GM18508 (cell line): ENCODE results near the gene B3GALT4.

Source experiments
- ATAC-seq: cut with Tn5 transposase; IDR thresholded peaks from one replicate; pipeline ENCODE4 v1.9.1; 2021; ENCODE audit warnings: moderate number of reproducible peaks; ENCODE audit not compliant: insufficient read depth, unreplicated experiment

B3GALT4 gene

GRCh38 chr6:33288921-33289783 lies 12.2 kb downstream of the B3GALT4 start, which contains the start of the genes PFDN6 and WDR46:
Gene PFDN6, plus strand, starts transcription at chr6:33289601. Its CDS starts 256 bp downstream, at chr6:33289857.
Gene WDR46, minus strand, starts transcription at chr6:33289239. Its CDS starts 69 bp downstream, at chr6:33289170.
- ATAC-seq = peak; percentile 51

- no peak for ATAC-seq
Observed at GRCh38 chr6:33289784-33290315, 12.9 kb downstream of the B3GALT4 start.

GRCh38 chr6:33290459-33290858 lies 13.5 kb downstream of the B3GALT4 start:
- no peak for ATAC-seq

GRCh38 chr6:33292996-33293682 lies 16.2 kb downstream of the B3GALT4 start:
- no peak for ATAC-seq

GRCh38 chr6:33294086-33294823 lies 17.3 kb downstream of the B3GALT4 start:
- ATAC-seq = no peak

GRCh38 chr6:33295621-33296369 lies 18.9 kb downstream of the B3GALT4 start:
- no peak for ATAC-seq

GRCh38 chr6:33296797-33297405 lies 20.0 kb downstream of the B3GALT4 start:
- ATAC-seq = no peak

GRCh38 chr6:33297406-33297955 lies 20.6 kb downstream of the B3GALT4 start:
- no peak for ATAC-seq

GRCh38 chr6:33297956-33298772 lies 21.2 kb downstream of the B3GALT4 start:
- no peak for ATAC-seq

- ATAC-seq = no peak
Observed at GRCh38 chr6:33298773-33299236, 21.9 kb downstream of the B3GALT4 start, which contains the start of gene RGL2. Gene RGL2, minus strand, starts transcription at chr6:33298942. Its CDS starts 332 bp downstream, at chr6:33298610.

- ATAC-seq = no peak
Observed at GRCh38 chr6:33299237-33299944, 22.5 kb downstream of the B3GALT4 start.

GRCh38 chr6:33301877-33302276 lies 25.0 kb downstream of the B3GALT4 start:
- ATAC-seq = no peak

- no peak for ATAC-seq
Observed at GRCh38 chr6:33304216-33304615, 27.3 kb downstream of the B3GALT4 start.

GRCh38 chr6:33305052-33305451 lies 28.1 kb downstream of the B3GALT4 start:
- no peak for ATAC-seq

- no peak for ATAC-seq
Observed at GRCh38 chr6:33306356-33306755, 29.4 kb downstream of the B3GALT4 start.

- no peak for ATAC-seq
Observed at GRCh38 chr6:33312361-33313104, 35.6 kb downstream of the B3GALT4 start.
